OCI-LY7 (cell line): ENCODE measurements around the gene ZBTB5. TPM values are rescaled to one million over a fixed set of nuclear protein-coding genes. Genes with fewer than 3 reads are reported as not detected.

Experiments used
- BruUV-seq: library from RNA; stranded (reverse); fragments of 400-500 nt; replicated peaks from 2 replicates; lab custom pipeline; 2021; lab: Mats Ljungman, UMichigan
- CTCF ChIA-PET: fragments of 300-600 bp; sonication (Branson Sonifier 250); formaldehyde crosslinking; loops from one replicate; lab custom pipeline; 2022; ENCODE audit warnings: antibody characterized with exemption; ENCODE audit not compliant: unreplicated experiment; lab: Charles Lee
- POLR2A ChIA-PET: fragments of 300-600 bp; sonication (Branson Sonifier 250); formaldehyde crosslinking; loops from one replicate; lab custom pipeline; 2022; ENCODE audit warnings: antibody characterized with exemption; lab: Charles Lee
- DNase-seq: peaks from one replicate; pipeline ENCODE4 v3.0.0-alpha.2; 2015; ENCODE audit warnings: low spot score
- H2AFZ ChIP-seq: fragments of 200-600 bp; sonication (generic), shearing (Covaris generic); 2 replicates; pipeline ENCODE4 v1.6.1; 2014; ENCODE audit warnings: mild to moderate bottlenecking, antibody characterized with exemption, low read length, moderate library complexity
- H3K27ac ChIP-seq: fragments of 200-600 bp; sonication (generic); 2 replicates; pipeline ENCODE4 v1.5.1; 2014; ENCODE audit warnings: mixed run types, low read depth, mild to moderate bottlenecking, moderate library complexity, low read length, inconsistent platforms; ENCODE audit not compliant: poor library complexity, severe bottlenecking
- H3K36me3 ChIP-seq: fragments of 200-600 bp; sonication (generic); 2 replicates; pipeline ENCODE4 v1.6.1; 2014; ENCODE audit warnings: mild to moderate bottlenecking, antibody characterized with exemption, low read length, moderate library complexity, mixed read lengths; ENCODE audit not compliant: insufficient read depth
- H3K4me1 ChIP-seq: fragments of 200-600 bp; sonication (generic); 2 replicates; pipeline ENCODE4 v1.5.1; 2014; ENCODE audit warnings: mild to moderate bottlenecking, low read length; ENCODE audit not compliant: insufficient read depth, poor library complexity, severe bottlenecking
- H3K4me2 ChIP-seq: fragments of 200-600 bp; sonication (generic); 2 replicates; pipeline ENCODE4 v1.6.1; 2014; ENCODE audit warnings: mild to moderate bottlenecking, low read length
- H3K4me3 ChIP-seq: fragments of 200-600 bp; sonication (generic); 2 replicates; pipeline ENCODE4 v1.5.1; 2014; ENCODE audit warnings: mild to moderate bottlenecking, low read depth, low read length; ENCODE audit not compliant: poor library complexity, severe bottlenecking
- H3K79me2 ChIP-seq: fragments of 200-600 bp; sonication (generic); 2 replicates; pipeline ENCODE4 v1.6.1; 2016; ENCODE audit warnings: low read depth, mild to moderate bottlenecking, low read length, moderate library complexity, mixed read lengths; ENCODE audit not compliant: insufficient read depth
- H3K9me2 ChIP-seq: fragments of 200-600 bp; sonication (generic); 2 replicates; pipeline ENCODE4 v1.6.1; 2016; ENCODE audit warnings: mild to moderate bottlenecking, low read length, mixed read lengths; ENCODE audit not compliant: insufficient read depth
- H3K9me3 ChIP-seq: fragments of 200-600 bp; sonication (generic); 2 replicates; pipeline ENCODE4 v1.6.1; 2014; ENCODE audit warnings: mild to moderate bottlenecking, mixed run types, low read length, mixed read lengths
- H4K20me1 ChIP-seq: fragments of 200-600 bp; sonication (generic); 2 replicates; pipeline ENCODE4 v1.6.1; 2014; ENCODE audit warnings: mild to moderate bottlenecking, antibody characterized with exemption, low read length, moderate library complexity, mixed read lengths; ENCODE audit not compliant: insufficient read depth
- CTCF ChIP-seq: fragments of 200-600 bp; sonication (generic); conservative IDR thresholded peaks from 2 replicates; pipeline ENCODE4 v1.5.1; 2014; ENCODE audit warnings: mild to moderate bottlenecking, antibody characterized with exemption, low read length, moderate library complexity, mixed read lengths
- EZH2phosphoT487 ChIP-seq: fragments of 200-600 bp; sonication (generic); IDR thresholded peaks from 2 replicates; pipeline ENCODE4 v1.6.1; 2018; ENCODE audit warnings: low read depth, borderline replicate concordance, mild to moderate bottlenecking, mixed run types, antibody characterized with exemption, low read length, moderate library complexity, mixed read lengths
- intact Hi-C: fragments of 100-400 bp; cut with micrococcal nuclease; formaldehyde crosslinking; loops from one replicate; pipeline ENCODE4 v1.10.0; 2022; ENCODE audit not compliant: unreplicated experiment
- total RNA-seq, 2 experiments: library from RNA; depleted of rRNA in 1 of 2; stranded (reverse); fragments of >200 nt in 1 of 2; shearing (Covaris generic) in 1 of 2; gene quantifications; 2 replicates each; pipeline ENCODE4 v1.2.3, GENCODE V29; 2014 to 2022

ZBTB5 gene
- total RNA-seq, 2 experiments from 2014 or later = 20.2 to 31.9 TPM

GRCh38 chr9:37438359-37438758 lies 26.9 kb downstream of the ZBTB5 start:
- Histone ChIP-seq H3K9me2 (no peaks in the 10 kb centered on the region), H3K27ac (no peak overlapping the region), H3K9me3 (no peaks in the 10 kb centered on the region), H3K4me1 (no peaks in the 10 kb centered on the region), H3K79me2 (no peaks in the 10 kb centered on the region; the same call in 1 of the 2 replicates), H2AFZ (no peak overlapping the region), H3K36me3 (peaks cover 95% of the 10 kb centered on the region), H3K4me3 (no peak overlapping the region), H4K20me1 (no peaks in the 10 kb centered on the region), H3K4me2 (no peak overlapping the region)
- POLR2A ChIA-PET = no interaction called here
- no TSS peak for BruUV-seq
- DNase-seq = no peak
- TF ChIP-seq EZH2phosphoT487 = no peak
- no peak for TF ChIP-seq CTCF
- CTCF ChIA-PET = no interaction called here
- intact Hi-C loops = no loop called here

GRCh38 chr9:37437621-37438020 lies 27.6 kb downstream of the ZBTB5 start:
- Histone ChIP-seq H4K20me1 (no peaks in the 10 kb centered on the region), H3K4me3 (no peak overlapping the region), H3K9me3 (no peaks in the 10 kb centered on the region), H2AFZ (no peak overlapping the region), H3K4me1 (peaks cover 2% of the 10 kb centered on the region), H3K36me3 (peaks cover 98% of the 10 kb centered on the region), H3K4me2 (no peak overlapping the region), H3K27ac (no peak overlapping the region), H3K79me2 (no peaks in the 10 kb centered on the region; the same call in 1 of the 2 replicates), H3K9me2 (no peaks in the 10 kb centered on the region)
- ChIA-PET CTCF (no interaction called here), POLR2A (no interaction called here)
- no TSS peak for BruUV-seq
- TF ChIP-seq EZH2phosphoT487 (no peak), CTCF (no peak)
- no peak for DNase-seq
- intact Hi-C loops = no loop called here

- H3K27ac ChIP-seq = no peak overlapping the region
- no peak for DNase-seq
- H3K36me3 ChIP-seq = peaks cover 98% of the 10 kb centered on the region
- intact Hi-C loops = no loop called here
- no peak overlapping the region for H2AFZ ChIP-seq
- no peaks in the 10 kb centered on the region for H3K9me2 ChIP-seq
- no peaks in the 10 kb centered on the region; the same call in 1 of the 2 replicates for H3K79me2 ChIP-seq
- H3K4me3 ChIP-seq = no peak overlapping the region
- H3K4me1 ChIP-seq = peaks cover 9% of the 10 kb centered on the region
- BruUV-seq = no TSS peak
- no peak overlapping the region for H3K4me2 ChIP-seq
- POLR2A ChIA-PET = no interaction called here
- CTCF ChIA-PET = no interaction called here
- no peak for TF ChIP-seq EZH2phosphoT487
- H4K20me1 ChIP-seq = no peaks in the 10 kb centered on the region
- no peaks in the 10 kb centered on the region for H3K9me3 ChIP-seq
These were observed 28.2 kb downstream of the ZBTB5 start for GRCh38 chr9:37437010-37437409.
